ENCODE measurements around the gene HSD17B14. TPM values are rescaled to one million over a fixed set of nuclear protein-coding genes. Genes with fewer than 3 reads are reported as not detected.

The HSD17B14 gene
- total RNA-seq, 4 donors from 2014 or later = 0.83 to 9.0 (median 4.8) TPM; not detected in 1

DNA sequence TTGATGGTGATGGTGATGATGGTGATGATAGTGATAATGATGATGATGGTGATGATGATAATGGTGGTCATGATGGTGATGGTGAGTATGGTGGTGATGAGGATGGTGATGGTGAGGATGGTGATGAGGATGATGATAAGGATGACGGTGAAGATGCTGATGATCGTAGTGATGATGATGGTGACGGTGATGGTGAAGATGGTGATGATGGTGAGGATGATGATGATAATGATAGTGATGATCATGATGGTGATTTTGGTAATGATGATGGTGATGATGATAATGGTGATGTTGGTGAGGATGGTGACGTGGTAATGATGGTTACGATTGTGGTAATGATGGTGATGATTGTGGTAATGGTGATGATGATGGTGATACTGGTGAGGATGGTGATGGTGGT lies 14.7 kb downstream of the HSD17B14 start:
- Histone ChIP-seq H3K27me3 (no peaks in the 10 kb centered on the region), H3K4me3 (no peak overlapping the region), H3K36me3 (no peaks in the 10 kb centered on the region), H3K9me3 (no peaks in the 10 kb centered on the region), H3K4me1 (peaks cover 0 to 32% (median 19%) of the 10 kb centered on the region in 3 donors), H3K27ac (no peak overlapping the region)
- TF ChIP-seq, protein P1, sequence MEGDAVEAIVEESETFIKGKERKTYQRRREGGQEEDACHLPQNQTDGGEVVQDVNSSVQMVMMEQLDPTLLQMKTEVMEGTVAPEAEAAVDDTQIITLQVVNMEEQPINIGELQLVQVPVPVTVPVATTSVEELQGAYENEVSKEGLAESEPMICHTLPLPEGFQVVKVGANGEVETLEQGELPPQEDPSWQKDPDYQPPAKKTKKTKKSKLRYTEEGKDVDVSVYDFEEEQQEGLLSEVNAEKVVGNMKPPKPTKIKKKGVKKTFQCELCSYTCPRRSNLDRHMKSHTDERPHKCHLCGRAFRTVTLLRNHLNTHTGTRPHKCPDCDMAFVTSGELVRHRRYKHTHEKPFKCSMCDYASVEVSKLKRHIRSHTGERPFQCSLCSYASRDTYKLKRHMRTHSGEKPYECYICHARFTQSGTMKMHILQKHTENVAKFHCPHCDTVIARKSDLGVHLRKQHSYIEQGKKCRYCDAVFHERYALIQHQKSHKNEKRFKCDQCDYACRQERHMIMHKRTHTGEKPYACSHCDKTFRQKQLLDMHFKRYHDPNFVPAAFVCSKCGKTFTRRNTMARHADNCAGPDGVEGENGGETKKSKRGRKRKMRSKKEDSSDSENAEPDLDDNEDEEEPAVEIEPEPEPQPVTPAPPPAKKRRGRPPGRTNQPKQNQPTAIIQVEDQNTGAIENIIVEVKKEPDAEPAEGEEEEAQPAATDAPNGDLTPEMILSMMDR (IDR thresholded peaks at IDR 0.05) = no peak
- TF ChIP-seq POLR2A (IDR thresholded peaks at IDR 0.05) = no peak
- intact Hi-C loops (cut with DNase I) = no loop called here
- WGBS, 2 donors = 86 to 98% methylated on average over 5 of the region's 5 CpGs
- DNase-seq = no peak

DNA sequence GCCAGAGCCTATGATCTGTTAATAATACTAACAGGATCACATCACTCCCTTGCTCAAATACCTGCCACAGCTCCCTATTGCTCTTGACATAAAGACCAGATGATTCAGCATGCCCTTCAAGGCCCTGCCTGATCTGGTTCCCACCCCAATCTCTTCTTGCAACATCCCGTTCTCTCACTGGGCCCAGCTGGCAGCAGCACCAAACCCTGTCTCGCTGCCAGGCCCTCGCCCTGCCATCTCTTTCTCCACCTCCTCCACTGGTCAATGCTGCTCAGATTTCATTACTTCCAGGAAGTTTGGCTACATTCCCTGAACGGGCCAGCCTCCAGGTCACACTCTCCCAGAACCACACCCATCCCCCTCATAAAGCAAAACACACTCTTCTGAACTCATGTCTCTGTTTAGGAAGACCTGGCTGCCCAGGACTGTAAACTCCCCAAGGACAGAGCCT lies 16.9 kb downstream of the HSD17B14 start:
- Histone ChIP-seq H3K27ac (peak overlapping the region; percentile 61 to 87 (median 79)), H3K4me3 (no peak overlapping the region), H3K27me3 (no peaks in the 10 kb centered on the region), H3K4me1 (peaks cover 0 to 34% (median 19%) of the 10 kb centered on the region in 3 donors), H3K9me3 (no peaks in the 10 kb centered on the region), H3K36me3 (no peaks in the 10 kb centered on the region)
- 8 to 24% methylated on average over 4 of the region's 4 CpGs for WGBS, 2 donors
- TF ChIP-seq, protein P1 (IDR thresholded peaks at IDR 0.05) = no peak
- TF ChIP-seq POLR2A (IDR thresholded peaks at IDR 0.05) = no peak
- DNase-seq = no peak
- intact Hi-C loops (cut with DNase I) = no loop called here

DNA sequence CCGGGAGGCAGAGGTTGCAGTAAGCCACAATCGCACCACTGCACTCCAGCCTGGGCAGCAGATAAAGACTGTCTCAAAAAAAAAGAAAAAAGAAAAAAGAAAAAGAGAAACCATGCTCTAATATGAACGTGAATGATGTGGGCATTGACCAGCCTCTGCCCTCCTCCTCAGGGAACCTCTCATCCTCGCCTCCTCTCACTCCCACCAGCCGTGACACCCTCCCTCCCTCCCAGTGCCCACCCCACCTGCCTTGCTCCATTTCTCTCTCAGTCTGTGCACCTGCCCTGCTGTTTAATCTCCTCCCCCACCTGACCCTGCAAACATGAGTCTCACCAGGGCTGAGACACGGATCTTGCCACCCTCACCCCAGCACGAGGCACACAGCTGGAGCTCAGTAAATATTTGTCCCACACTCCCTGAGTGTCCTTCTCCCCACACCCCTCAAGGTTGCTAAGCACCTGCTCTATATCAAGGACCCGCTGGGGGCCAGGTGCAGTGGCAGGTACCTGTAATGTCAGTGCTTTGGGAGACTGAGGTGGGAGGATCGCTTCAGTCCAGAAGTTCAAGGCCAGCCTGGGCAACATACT lies 18.0 kb downstream of the HSD17B14 start:
- DNase-seq = no peak

DNA sequence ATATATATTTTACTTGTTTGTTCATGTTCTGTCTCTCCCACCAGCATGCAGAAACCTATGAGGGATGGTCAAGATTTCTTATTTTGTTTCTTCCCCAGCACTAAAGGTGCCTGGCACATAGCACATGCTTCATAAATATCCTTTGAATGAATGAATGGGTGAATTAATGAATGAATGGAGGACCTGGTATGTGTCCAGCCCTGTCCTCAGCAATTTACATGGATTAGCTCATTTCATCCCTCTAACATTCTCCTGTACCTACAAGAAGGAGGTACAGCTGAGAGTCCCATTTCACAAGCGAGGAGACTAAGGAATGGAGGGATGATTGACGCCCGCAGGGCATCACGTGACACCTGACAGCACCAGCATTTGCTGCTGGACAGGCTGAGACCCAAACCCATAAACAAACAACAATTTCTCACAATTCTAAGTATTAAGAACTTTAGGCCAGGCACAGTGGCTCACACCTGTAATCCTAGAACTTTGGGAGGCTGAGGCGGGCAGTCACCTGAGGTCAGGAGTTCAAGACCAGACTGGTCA lies 18.6 kb downstream of the HSD17B14 start:
- WGBS, 2 donors = 80 to 89% methylated on average over 3 to 4 of the region's 5 CpGs
- H3K4me3 ChIP-seq = no peak overlapping the region
- H3K36me3 ChIP-seq = no peaks in the 10 kb centered on the region
- H3K27me3 ChIP-seq = no peaks in the 10 kb centered on the region
- no peak overlapping the region for H3K27ac ChIP-seq
- no peak for TF ChIP-seq POLR2A (IDR thresholded peaks at IDR 0.05)
- TF ChIP-seq, protein P1 (IDR thresholded peaks at IDR 0.05) = no peak
- no peaks in the 10 kb centered on the region for H3K9me3 ChIP-seq
- intact Hi-C loops (cut with DNase I) = no loop called here
- H3K4me1 ChIP-seq = peaks cover 0 to 40% (median 23%) of the 10 kb centered on the region in 3 donors
- no peak for DNase-seq

More for the DNA sequence above, 18.0 kb downstream of the HSD17B14 start:
- Histone ChIP-seq H3K27ac (peak overlapping the region; percentile 61 to 87 (median 79)), H3K36me3 (no peaks in the 10 kb centered on the region), H3K4me1 (peaks cover 0 to 34% (median 19%) of the 10 kb centered on the region in 3 donors), H3K4me3 (no peak overlapping the region), H3K27me3 (no peaks in the 10 kb centered on the region), H3K9me3 (no peaks in the 10 kb centered on the region)
- intact Hi-C loops (cut with DNase I) = no loop called here
- WGBS, 2 donors = 65 to 69% methylated on average over 6 to 8 of the region's 9 CpGs
- no peak for TF ChIP-seq POLR2A (IDR thresholded peaks at IDR 0.05)
- TF ChIP-seq, protein P1 (IDR thresholded peaks at IDR 0.05) = no peak

DNA sequence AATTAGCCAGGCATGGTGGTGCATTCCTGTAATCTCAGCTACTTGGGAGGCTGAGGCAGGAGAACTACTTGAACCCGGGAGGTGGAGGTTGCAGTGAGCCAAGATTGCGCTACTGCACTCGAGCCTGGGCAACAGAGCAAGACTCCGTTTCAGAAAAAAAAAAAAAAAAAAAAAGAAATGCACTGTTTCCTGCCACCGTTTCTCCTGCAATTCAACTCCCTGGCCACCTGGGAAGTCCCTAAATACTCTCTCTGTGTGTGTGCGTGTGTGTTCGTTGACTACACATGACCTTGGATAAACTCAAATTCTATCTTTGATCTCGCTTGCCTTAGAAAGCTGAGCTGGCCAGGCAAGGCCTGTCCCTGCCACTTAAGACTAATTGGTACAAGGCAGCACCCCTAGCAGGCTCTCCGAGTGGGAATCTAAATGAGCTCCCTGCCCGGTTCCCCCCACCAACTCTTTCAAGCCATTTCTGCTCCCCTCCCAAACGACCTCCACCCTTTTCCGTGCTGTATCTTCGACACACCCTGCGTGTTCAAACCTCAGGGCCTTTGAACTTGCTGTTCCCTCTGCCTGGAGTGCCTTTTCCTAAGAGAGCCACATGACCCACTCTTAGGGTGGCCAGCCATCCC lies 20.3 kb downstream of the HSD17B14 start:
- WGBS, 2 donors = 39 to 43% methylated on average over 14 of the region's 14 CpGs
- H3K9me3 ChIP-seq = no peaks in the 10 kb centered on the region
- peak overlapping the region; percentile 25 to 68 (median 36) for H3K27ac ChIP-seq
- intact Hi-C loops (cut with DNase I) = no loop called here
- H3K27me3 ChIP-seq = no peaks in the 10 kb centered on the region
- no peak overlapping the region for H3K4me3 ChIP-seq
- H3K36me3 ChIP-seq = no peaks in the 10 kb centered on the region
- no peak for TF ChIP-seq POLR2A (IDR thresholded peaks at IDR 0.05)
- TF ChIP-seq, protein P1 (IDR thresholded peaks at IDR 0.05) = peak in 2 of 6 experiments; percentile 3 to 11
- no peak for DNase-seq
- peaks cover 8 to 56% (median 34%) of the 10 kb centered on the region in 3 donors for H3K4me1 ChIP-seq
